KMS-11 (cell line): ENCODE measurements around the gene PITHD1.
"Not testable (repeated sequence)": the region's sequence is repeated elsewhere in the genome, so short reads cannot be mapped to it uniquely, and the experiment has no call there.

Experiments used
- H2AFZ ChIP-seq: fragments of 200-600 bp; sonication (generic); 2 replicates; pipeline ENCODE4 v1.6.1; 2016; ENCODE audit warnings: antibody characterized with exemption, mixed run types, low read depth
- H3K27ac ChIP-seq: fragments of 200-600 bp; sonication (generic); 2 replicates; pipeline ENCODE4 v1.6.1; 2016; ENCODE audit warnings: mild to moderate bottlenecking, mixed run types
- H3K27me3 ChIP-seq: fragments of 200-600 bp; sonication (generic); 2 replicates; pipeline ENCODE4 v1.6.1; 2017; ENCODE audit warnings: mild to moderate bottlenecking, low read depth, mixed run types, moderate library complexity; ENCODE audit not compliant: insufficient read depth
- H3K36me3 ChIP-seq: fragments of 200-600 bp; sonication (generic); 2 replicates; pipeline ENCODE4 v1.6.1; 2017; ENCODE audit warnings: mild to moderate bottlenecking, mixed run types; ENCODE audit not compliant: insufficient read depth
- H3K4me1 ChIP-seq: fragments of 200-600 bp; sonication (generic); 2 replicates; pipeline ENCODE4 v1.6.1; 2016; ENCODE audit warnings: mild to moderate bottlenecking, low read depth, mixed run types; ENCODE audit not compliant: poor library complexity, severe bottlenecking
- H3K4me2 ChIP-seq: fragments of 200-600 bp; sonication (generic); 2 replicates; pipeline ENCODE4 v1.7.0; 2016; ENCODE audit warnings: mild to moderate bottlenecking, mixed run types
- H3K4me3 ChIP-seq: fragments of 200-600 bp; sonication (generic); IDR thresholded peaks from 2 replicates; pipeline ENCODE4 v1.6.1; 2017; ENCODE audit warnings: low read depth, low read length, mixed read lengths; ENCODE audit not compliant: insufficient read depth
- H3K79me2 ChIP-seq: fragments of 200-600 bp; sonication (generic); 2 replicates; pipeline ENCODE4 v1.6.1; 2016; ENCODE audit warnings: low read depth, mixed run types; ENCODE audit not compliant: insufficient read depth
- H3K9ac ChIP-seq: fragments of 200-600 bp; sonication (generic); 2 replicates; pipeline ENCODE4 v1.6.1; 2016; ENCODE audit warnings: mild to moderate bottlenecking, mixed run types
- H4K20me1 ChIP-seq: fragments of 200-600 bp; sonication (generic); 2 replicates; pipeline ENCODE4 v1.6.1; 2016; ENCODE audit warnings: mild to moderate bottlenecking, mixed run types; ENCODE audit not compliant: insufficient read depth
- TF ChIP-seq, protein P1 (sequence below): fragments of 200-600 bp; sonication (generic); conservative IDR thresholded peaks from 2 replicates; pipeline ENCODE4 v1.6.1; 2017; ENCODE audit warnings: low read depth, mild to moderate bottlenecking, antibody characterized with exemption, low read length, moderate library complexity, mixed read lengths

The PITHD1 gene

DNA sequence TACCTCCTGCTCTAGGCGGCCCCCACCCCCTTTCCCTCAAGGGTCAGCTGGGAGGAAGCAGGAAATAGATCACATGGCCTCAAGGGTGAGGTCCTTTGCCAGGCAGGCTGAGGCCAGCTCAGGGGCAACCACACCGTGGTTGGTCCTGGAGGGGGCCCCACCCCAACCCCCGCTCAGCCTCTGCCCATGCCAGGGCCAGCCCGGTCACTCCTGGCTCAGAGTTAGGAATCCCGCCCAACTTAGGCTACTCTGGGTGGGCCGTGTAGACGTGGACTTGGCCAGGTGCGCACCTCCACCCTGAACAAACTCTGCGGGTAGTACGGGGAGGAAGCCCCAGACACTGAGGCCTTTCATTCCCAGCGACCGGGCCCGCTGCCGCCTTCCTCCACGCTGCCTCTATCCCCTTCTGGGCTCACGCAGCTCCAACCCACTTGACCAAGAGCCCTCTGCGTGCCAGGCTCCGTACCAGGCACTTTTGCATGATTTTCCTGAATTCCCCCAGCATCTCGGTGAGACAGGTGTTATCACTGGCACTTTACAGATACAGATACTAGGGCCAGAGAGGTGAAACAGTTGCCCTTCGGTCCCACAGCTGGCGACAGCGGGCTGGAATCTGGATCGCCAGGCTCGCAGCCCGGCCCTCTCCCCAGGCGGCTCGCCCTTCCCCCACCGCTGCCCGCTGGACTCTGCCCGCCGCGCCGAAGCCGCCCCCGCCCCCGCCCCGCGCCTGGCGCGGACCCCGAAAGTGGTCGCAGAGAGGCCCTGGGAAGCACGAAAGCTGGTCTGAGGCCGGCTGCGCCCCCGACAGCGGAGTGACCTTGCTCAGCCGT lies 21.6 kb downstream of the PITHD1 start:
- Histone ChIP-seq H3K27me3 (no peaks in the 10 kb centered on the region), H4K20me1 (no peaks in the 10 kb centered on the region), H3K36me3 (no peaks in the 10 kb centered on the region), H3K27ac (no peak overlapping the region), H3K79me2 (no peaks in the 10 kb centered on the region), H2AFZ (peak overlapping the region; percentile 86), H3K4me3 (no peak overlapping the region), H3K4me2 (peak overlapping the region; percentile 84), H3K9ac (peak overlapping the region; percentile 67; the same call in 1 of the 2 replicates), H3K4me1 (peaks cover 16% of the 10 kb centered on the region)
- TF ChIP-seq, protein P1, sequence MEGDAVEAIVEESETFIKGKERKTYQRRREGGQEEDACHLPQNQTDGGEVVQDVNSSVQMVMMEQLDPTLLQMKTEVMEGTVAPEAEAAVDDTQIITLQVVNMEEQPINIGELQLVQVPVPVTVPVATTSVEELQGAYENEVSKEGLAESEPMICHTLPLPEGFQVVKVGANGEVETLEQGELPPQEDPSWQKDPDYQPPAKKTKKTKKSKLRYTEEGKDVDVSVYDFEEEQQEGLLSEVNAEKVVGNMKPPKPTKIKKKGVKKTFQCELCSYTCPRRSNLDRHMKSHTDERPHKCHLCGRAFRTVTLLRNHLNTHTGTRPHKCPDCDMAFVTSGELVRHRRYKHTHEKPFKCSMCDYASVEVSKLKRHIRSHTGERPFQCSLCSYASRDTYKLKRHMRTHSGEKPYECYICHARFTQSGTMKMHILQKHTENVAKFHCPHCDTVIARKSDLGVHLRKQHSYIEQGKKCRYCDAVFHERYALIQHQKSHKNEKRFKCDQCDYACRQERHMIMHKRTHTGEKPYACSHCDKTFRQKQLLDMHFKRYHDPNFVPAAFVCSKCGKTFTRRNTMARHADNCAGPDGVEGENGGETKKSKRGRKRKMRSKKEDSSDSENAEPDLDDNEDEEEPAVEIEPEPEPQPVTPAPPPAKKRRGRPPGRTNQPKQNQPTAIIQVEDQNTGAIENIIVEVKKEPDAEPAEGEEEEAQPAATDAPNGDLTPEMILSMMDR, result no peak

DNA sequence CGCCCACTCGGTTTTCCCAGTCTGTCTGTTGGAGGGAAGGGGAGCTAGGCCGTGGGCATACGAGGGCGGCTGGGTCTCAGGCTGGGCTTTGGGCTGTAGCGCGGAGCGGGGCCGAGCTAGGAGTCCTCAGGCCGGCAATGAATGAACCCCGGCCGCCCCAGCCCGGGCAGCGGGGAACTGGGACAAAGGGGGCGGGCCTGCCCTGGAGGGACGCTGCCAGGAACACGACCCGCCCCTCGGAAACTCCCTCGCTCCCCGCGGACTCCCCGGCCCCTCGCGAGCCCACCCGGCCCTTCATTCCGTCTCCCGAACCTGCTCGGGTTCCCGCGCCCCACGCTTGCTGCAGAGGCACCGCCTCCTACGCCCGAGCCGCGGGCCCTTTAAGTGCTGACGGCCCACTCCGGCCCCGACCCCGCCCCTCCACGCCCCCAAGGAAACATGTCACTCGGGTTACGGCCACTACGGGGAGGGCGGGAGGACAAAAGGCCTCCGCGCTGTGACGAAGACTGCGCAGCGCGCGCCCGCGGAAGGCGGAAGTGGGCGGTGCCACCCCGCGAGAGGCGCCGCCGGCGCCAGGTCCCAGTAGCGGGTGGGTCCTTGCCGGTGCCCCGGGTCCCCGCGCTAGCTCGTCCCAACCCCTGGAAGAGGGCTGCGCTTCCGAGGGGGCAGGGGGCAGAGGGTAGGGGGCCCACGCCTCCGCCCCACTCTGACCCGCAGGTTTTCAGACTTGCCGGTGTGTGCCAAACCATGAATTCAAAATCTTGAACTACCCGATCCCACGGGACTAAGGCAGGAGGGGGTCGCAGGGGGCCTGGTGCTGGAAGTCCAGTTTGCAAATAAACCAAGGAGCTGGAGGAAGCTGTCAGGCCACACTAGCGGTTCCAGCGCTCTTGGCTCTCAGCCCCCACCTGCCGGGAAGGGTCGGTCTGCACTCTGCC lies 22.5 kb downstream of the PITHD1 start, which contains the start of gene GALE:
TSS of gene GALE (minus strand) at position 355 of the 938 bp plus-strand sequence. CDS start 1,747 bp downstream, outside the sequence.
- H3K4me1 ChIP-seq, result peaks cover 21% of the 10 kb centered on the region
- H3K9ac ChIP-seq, result peak within 1 kb of the TSS; percentile 67; the same call in 1 of the 2 replicates
- no peaks in the 10 kb centered on the region for H3K36me3 ChIP-seq
- TF ChIP-seq, protein P1, result no peak
- no peaks in the 10 kb centered on the region for H3K79me2 ChIP-seq
- H3K27me3 ChIP-seq, result no peaks in the 10 kb centered on the region
- peak within 1 kb of the TSS; percentile 86 for H2AFZ ChIP-seq
- H3K4me2 ChIP-seq, result peak within 1 kb of the TSS; percentile 96
- H3K27ac ChIP-seq, result 0 out of 2 replicates have a peak within 1 kb of the TSS, but pooled peaks have one; percentile 10
- H3K4me3 ChIP-seq, result no peak within 1 kb of the TSS
- no peaks in the 10 kb centered on the region for H4K20me1 ChIP-seq

GRCh38 chr1:23801338-23801748 lies 23.1 kb downstream of the PITHD1 start:
- no peaks in the 10 kb centered on the region for H3K79me2 ChIP-seq
- peak overlapping the region; percentile 67; the same call in 1 of the 2 replicates for H3K9ac ChIP-seq
- no peaks in the 10 kb centered on the region for H3K36me3 ChIP-seq
- peak overlapping the region; percentile 86 for H2AFZ ChIP-seq
- no peak overlapping the region for H3K4me3 ChIP-seq
- TF ChIP-seq, protein P1, result no peak
- H3K27ac ChIP-seq, result no peak overlapping the region
- peak overlapping the region; percentile 96 for H3K4me2 ChIP-seq
- peaks cover 21% of the 10 kb centered on the region for H3K4me1 ChIP-seq
- no peaks in the 10 kb centered on the region for H4K20me1 ChIP-seq
- H3K27me3 ChIP-seq, result no peaks in the 10 kb centered on the region

DNA sequence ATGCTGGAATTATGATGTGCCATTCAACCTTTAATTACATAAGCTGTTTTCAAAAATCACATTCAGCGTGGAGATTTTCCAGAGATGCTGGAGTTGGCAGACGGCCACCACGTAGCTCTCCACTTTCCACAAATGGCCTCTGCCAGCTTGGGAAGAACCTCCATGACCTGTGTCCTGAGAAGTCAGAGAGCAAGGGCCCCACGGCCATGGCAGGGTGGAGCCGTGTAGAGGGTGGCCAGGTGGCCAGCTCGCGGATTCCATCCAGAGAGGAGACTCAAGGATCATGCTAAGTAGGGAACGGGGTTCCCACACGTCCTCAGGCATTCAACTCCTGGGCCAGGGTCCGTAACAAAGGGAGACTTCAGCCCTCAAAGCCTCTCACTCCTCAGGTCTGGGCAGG lies 23.7 kb downstream of the PITHD1 start:
- Histone ChIP-seq H3K4me1 (peaks cover 21% of the 10 kb centered on the region), H3K36me3 (no peaks in the 10 kb centered on the region), H3K4me3 (no peak overlapping the region), H3K9ac (no peak overlapping the region), H3K4me2 (no peak overlapping the region), H3K79me2 (no peaks in the 10 kb centered on the region), H3K27me3 (no peaks in the 10 kb centered on the region), H3K27ac (no peak overlapping the region), H2AFZ (no peak overlapping the region), H4K20me1 (no peaks in the 10 kb centered on the region)
- TF ChIP-seq, protein P1, result no peak

DNA sequence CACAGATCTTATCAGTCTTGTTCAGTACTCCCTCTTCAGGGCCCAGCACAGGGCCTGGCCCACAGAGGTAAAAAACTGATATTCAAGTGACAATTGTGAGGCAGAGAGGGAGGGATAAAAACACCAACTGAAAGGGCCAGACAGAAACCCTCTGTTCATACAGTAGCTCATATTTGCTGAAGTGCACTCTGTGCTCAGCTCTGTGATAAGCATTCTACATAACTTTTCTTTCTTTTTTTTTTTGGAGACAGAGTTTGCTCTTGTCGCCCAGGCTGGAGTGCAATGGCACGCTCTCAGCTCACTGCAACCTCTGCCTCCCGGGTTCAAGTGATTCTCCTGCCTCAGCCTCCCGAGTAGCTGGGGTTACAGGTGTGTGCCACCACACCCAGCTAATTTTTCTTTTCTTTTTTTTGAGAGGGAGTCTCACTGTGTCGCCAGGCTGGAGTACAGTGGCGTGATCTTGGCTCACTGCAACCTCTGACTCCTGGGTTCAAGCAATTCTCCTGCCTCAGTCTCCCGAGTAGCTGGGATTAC lies 24.7 kb downstream of the PITHD1 start:
- not testable (repeated sequence) for H3K36me3 ChIP-seq, H3K27ac ChIP-seq
- peaks cover 29% of the 10 kb centered on the region for H3K4me1 ChIP-seq

More for the DNA sequence above, 24.7 kb downstream of the PITHD1 start:
- not testable (repeated sequence) for H3K27me3 ChIP-seq, H2AFZ ChIP-seq, H3K4me2 ChIP-seq, H3K79me2 ChIP-seq, H4K20me1 ChIP-seq, H3K9ac ChIP-seq, H3K4me3 ChIP-seq
